MM.1S (cell line): Measurements from ENCODE around the gene LDLRAD4.

Experiments used
- DNase-seq: peaks from one replicate; pipeline ENCODE4 v3.0.0-alpha.2; 2015
- H2AFZ ChIP-seq: fragments of 300-600 bp; sonication (generic); 2 replicates; pipeline ENCODE4 v1.6.0; 2016; ENCODE audit warnings: antibody characterized with exemption, low read length
- H3F3A ChIP-seq: fragments of 300-600 bp; sonication (generic); 2 replicates; pipeline ENCODE4 v1.6.1; 2016; ENCODE audit warnings: mild to moderate bottlenecking, antibody characterized with exemption, low read length, moderate library complexity, mixed read lengths; ENCODE audit not compliant: insufficient read depth
- H3K27ac ChIP-seq: fragments of 300-600 bp; sonication (generic); 2 replicates; pipeline ENCODE4 v1.5.1; 2016; ENCODE audit warnings: mild to moderate bottlenecking, low read length
- H3K27me3 ChIP-seq: fragments of 300-600 bp; sonication (generic); replicated peaks from 2 replicates; pipeline ENCODE4 v1.6.0; 2016; ENCODE audit warnings: low read length; ENCODE audit not compliant: insufficient read depth
- H3K36me3 ChIP-seq: fragments of 300-600 bp; sonication (generic); replicated peaks from 2 replicates; pipeline ENCODE4 v1.6.1; 2016; ENCODE audit warnings: mild to moderate bottlenecking, low read length, mixed read lengths; ENCODE audit not compliant: insufficient read depth
- H3K4me1 ChIP-seq: fragments of 300-600 bp; sonication (generic); 2 replicates; pipeline ENCODE4 v1.6.1; 2016; ENCODE audit warnings: low read length, mixed read lengths
- H3K4me2 ChIP-seq: fragments of 300-600 bp; sonication (generic); 2 replicates; pipeline ENCODE4 v1.6.0; 2016; ENCODE audit warnings: low read depth, low read length
- H3K4me3 ChIP-seq: fragments of 300-600 bp; sonication (generic); 2 replicates; pipeline ENCODE4 v1.5.1; 2016; ENCODE audit warnings: low read length, mixed read lengths
- H3K79me2 ChIP-seq: fragments of 300-600 bp; sonication (generic); 2 replicates; pipeline ENCODE4 v1.6.1; 2016; ENCODE audit warnings: mixed run types, low read length, mixed read lengths
- H3K9ac ChIP-seq: fragments of 300-600 bp; sonication (generic); 2 replicates; pipeline ENCODE4 v1.6.1; 2016; ENCODE audit warnings: low read length, mixed read lengths
- H3K9me2 ChIP-seq: fragments of 300-600 bp; sonication (generic); replicated peaks from 2 replicates; pipeline ENCODE4 v1.6.1; 2016; ENCODE audit warnings: mild to moderate bottlenecking, low read length, mixed read lengths; ENCODE audit not compliant: insufficient read depth
- H3K9me3 ChIP-seq: fragments of 300-600 bp; sonication (generic); replicated peaks from 2 replicates; pipeline ENCODE4 v1.6.1; 2016; ENCODE audit warnings: mild to moderate bottlenecking, low read length, mixed read lengths; ENCODE audit not compliant: insufficient read depth
- H4K20me1 ChIP-seq: fragments of 300-600 bp; sonication (generic); 2 replicates; pipeline ENCODE4 v1.6.1; 2016; ENCODE audit warnings: mild to moderate bottlenecking, low read length, moderate library complexity, mixed read lengths; ENCODE audit not compliant: insufficient read depth
- EZH2 ChIP-seq: fragments of 300-600 bp; sonication (generic); optimal IDR thresholded peaks from 2 replicates; pipeline ENCODE3; 2017; ENCODE audit warnings: low read depth, mild to moderate bottlenecking, antibody characterized with exemption, low read length, mixed read lengths
- EZH2phosphoT487 ChIP-seq: fragments of 300-600 bp; sonication (generic); IDR thresholded peaks from 2 replicates; pipeline ENCODE4 v1.6.1; 2018; ENCODE audit warnings: antibody characterized with exemption, low read length
- TF ChIP-seq, protein P1 (sequence below): fragments of 300-600 bp; sonication (generic); IDR thresholded peaks from 2 replicates; pipeline ENCODE4 v1.5.1; 2016; ENCODE audit warnings: antibody characterized with exemption, low read length, mixed read lengths

Gene LDLRAD4

DNA sequence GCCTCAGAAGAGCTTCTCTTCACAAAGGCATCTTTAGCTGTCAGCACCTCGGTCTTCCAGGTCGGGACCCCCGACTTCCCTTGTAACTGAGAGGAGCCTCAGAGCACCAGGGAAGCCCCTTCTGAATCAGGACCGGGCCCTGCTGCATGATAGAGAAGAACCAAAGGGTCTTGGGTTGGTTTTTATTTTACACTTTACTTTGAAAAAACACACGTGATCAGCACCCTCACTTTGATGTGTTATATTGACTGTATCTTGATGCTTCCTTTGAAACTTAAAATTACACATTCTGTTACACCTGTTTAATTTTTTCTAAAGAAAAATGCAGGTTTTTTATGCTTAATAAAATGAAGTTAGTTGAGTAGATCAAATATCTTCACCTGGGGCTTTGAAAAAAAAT, 305.5 kb downstream of the LDLRAD4 start:
- no peaks in the 10 kb centered on the region for H3K4me1 ChIP-seq
- no peaks in the 10 kb centered on the region for H3K79me2 ChIP-seq
- no peaks in the 10 kb centered on the region for H3K9me2 ChIP-seq
- no peak overlapping the region for H3K9ac ChIP-seq
- no peaks in the 10 kb centered on the region for H3F3A ChIP-seq
- no peaks in the 10 kb centered on the region for H4K20me1 ChIP-seq
- no peaks in the 10 kb centered on the region for H3K36me3 ChIP-seq
- no peaks in the 10 kb centered on the region for H3K27me3 ChIP-seq
- H2AFZ ChIP-seq: no peak overlapping the region
- no peak for TF ChIP-seq EZH2phosphoT487
- TF ChIP-seq EZH2: no peak
- TF ChIP-seq, protein P1, sequence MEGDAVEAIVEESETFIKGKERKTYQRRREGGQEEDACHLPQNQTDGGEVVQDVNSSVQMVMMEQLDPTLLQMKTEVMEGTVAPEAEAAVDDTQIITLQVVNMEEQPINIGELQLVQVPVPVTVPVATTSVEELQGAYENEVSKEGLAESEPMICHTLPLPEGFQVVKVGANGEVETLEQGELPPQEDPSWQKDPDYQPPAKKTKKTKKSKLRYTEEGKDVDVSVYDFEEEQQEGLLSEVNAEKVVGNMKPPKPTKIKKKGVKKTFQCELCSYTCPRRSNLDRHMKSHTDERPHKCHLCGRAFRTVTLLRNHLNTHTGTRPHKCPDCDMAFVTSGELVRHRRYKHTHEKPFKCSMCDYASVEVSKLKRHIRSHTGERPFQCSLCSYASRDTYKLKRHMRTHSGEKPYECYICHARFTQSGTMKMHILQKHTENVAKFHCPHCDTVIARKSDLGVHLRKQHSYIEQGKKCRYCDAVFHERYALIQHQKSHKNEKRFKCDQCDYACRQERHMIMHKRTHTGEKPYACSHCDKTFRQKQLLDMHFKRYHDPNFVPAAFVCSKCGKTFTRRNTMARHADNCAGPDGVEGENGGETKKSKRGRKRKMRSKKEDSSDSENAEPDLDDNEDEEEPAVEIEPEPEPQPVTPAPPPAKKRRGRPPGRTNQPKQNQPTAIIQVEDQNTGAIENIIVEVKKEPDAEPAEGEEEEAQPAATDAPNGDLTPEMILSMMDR: no peak
- no peak overlapping the region for H3K4me2 ChIP-seq
- H3K4me3 ChIP-seq: no peak overlapping the region
- H3K27ac ChIP-seq: no peak overlapping the region
- no peaks in the 10 kb centered on the region for H3K9me3 ChIP-seq
- no peak for DNase-seq

DNA sequence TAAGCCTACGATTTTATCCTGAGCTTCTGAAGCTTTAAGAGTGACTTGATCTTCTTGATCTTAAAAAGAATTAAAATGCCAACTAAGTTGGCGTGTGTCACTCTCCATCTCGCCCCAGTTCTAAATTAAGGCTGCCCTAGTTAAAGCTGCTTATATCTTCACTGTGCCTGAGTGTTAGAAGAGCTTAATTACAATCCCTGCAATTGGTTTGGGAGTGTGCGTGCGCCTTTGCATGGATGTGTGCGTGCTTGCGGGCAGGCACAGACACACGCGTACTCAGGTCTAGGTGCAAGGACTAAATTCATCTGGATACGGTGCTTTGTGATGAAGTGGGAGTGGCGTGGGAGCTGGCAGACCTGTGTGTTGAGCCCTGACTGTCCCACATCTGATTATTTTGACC, 306.3 kb downstream of the LDLRAD4 start:
- Histone ChIP-seq H4K20me1 (no peaks in the 10 kb centered on the region), H3K27me3 (no peaks in the 10 kb centered on the region), H3K9me2 (no peaks in the 10 kb centered on the region), H3F3A (no peaks in the 10 kb centered on the region), H3K9me3 (no peaks in the 10 kb centered on the region), H3K4me1 (no peaks in the 10 kb centered on the region), H3K9ac (no peak overlapping the region), H3K36me3 (no peaks in the 10 kb centered on the region), H2AFZ (no peak overlapping the region), H3K79me2 (no peaks in the 10 kb centered on the region), H3K4me2 (no peak overlapping the region), H3K4me3 (no peak overlapping the region), H3K27ac (no peak overlapping the region)
- no peak for DNase-seq
- TF ChIP-seq EZH2 (no peak), EZH2phosphoT487 (no peak)
- TF ChIP-seq, protein P1: no peak

DNA sequence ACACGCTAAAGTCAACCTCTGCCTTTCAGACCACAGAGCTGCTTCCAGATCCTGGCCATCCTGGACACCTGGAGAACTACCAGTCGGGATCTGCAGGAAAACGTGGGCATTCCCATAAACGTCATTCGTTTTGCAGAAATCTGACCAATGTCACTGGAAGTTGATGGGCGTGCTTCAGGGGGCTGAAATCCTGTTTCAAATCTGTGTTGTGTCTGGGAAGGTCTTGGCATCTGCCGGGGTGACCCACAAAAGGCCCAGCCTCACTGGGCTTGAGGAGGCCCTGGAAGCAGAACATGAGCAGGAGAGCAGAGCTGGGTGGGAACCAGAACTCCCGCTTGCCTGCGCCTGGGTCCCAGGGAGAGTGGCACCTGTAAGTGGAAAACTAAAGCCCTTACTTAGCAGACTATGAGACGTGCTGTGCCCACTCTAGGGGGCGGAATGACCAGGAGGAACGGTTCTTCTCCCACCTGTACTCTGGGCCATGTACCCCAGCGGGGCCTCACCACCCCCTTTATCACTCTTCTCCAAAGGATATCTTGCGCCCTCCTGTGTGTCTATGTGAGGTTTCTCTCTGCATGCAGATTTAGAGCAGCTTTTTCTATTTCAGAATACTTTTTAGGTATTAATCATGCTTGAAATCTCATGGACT, 306.9 kb downstream of the LDLRAD4 start:
- Histone ChIP-seq H3K4me1 (no peaks in the 10 kb centered on the region), H4K20me1 (no peaks in the 10 kb centered on the region), H3K27ac (no peak overlapping the region), H3K4me3 (no peak overlapping the region), H3K9ac (no peak overlapping the region), H2AFZ (no peak overlapping the region), H3K36me3 (no peaks in the 10 kb centered on the region), H3F3A (no peaks in the 10 kb centered on the region), H3K79me2 (no peaks in the 10 kb centered on the region), H3K9me2 (no peaks in the 10 kb centered on the region), H3K27me3 (no peaks in the 10 kb centered on the region), H3K4me2 (no peak overlapping the region), H3K9me3 (no peaks in the 10 kb centered on the region)
- no peak for DNase-seq
- TF ChIP-seq EZH2 (no peak), EZH2phosphoT487 (no peak)
- TF ChIP-seq, protein P1: no peak
